HepG2 (cell line): ENCODE data around the gene PPP1R9B. TPM values are rescaled to one million over a fixed set of nuclear protein-coding genes. Genes with fewer than 3 reads are reported as not detected.

ENCODE experiments used
- ATAC-seq: fragments of 200-7000 bp; cut with Tn5 transposase; 3 replicates; pipeline ENCODE4 v1.9.1; 2020; ENCODE audit warnings: mild to moderate bottlenecking, moderate library complexity
- BruUV-seq: library from RNA; stranded (reverse); fragments of 400-500 nt; replicated peaks from 2 replicates; lab custom pipeline; 2021; lab: Mats Ljungman, UMichigan
- CTCF ChIA-PET: fragments of 300-600 bp; formaldehyde crosslinking; extraction: SDS; loops from one replicate; lab custom pipeline; 2021; ENCODE audit warnings: low total read pairs, inconsistent platforms, low intra/inter-chr PET ratio; lab: Yijun Ruan, JAX
- POLR2A ChIA-PET: fragments of 350-600 bp; sonication (Branson Sonifier 250); formaldehyde crosslinking; loops from one replicate; lab custom pipeline; 2020; ENCODE audit warnings: antibody characterized with exemption, inconsistent platforms; lab: Yijun Ruan, JAX
- DNase-seq: peaks from one replicate; pipeline ENCODE4 v3.0.0-alpha.2; 2015; ENCODE audit warnings: low spot score
- FAIRE-seq: peaks from 3 replicates; lab custom pipeline; 2011; peaks lifted over from hg19 to GRCh38; lab: Jason Lieb, UNC
- H2AFZ ChIP-seq: one replicate; pipeline ENCODE4 v1.6.1; 2011; ENCODE audit warnings: low read length, inconsistent platforms
- H3K27ac ChIP-seq: fragments of 300-600 bp; 3 replicates; pipeline ENCODE4 v1.8.0; 2011; ENCODE audit warnings: mixed run types, mild to moderate bottlenecking, mixed read lengths, low read length, inconsistent platforms; ENCODE audit not compliant: insufficient read depth; ENCODE audit errors: extremely low read length
- H3K27me3 ChIP-seq, 2 experiments: fragments of 200-600 bp in 1 of 2; 2 replicates in 1 of 2; 3 replicates in 1 of 2; pipeline versions ENCODE4 v1.6.0 to v1.8.0; 2011; ENCODE audit warnings: low read length in 2 of 2, mild to moderate bottlenecking in 2 of 2, moderate library complexity in 2 of 2, inconsistent platforms in 1 of 2; ENCODE audit not compliant: insufficient read depth in 2 of 2, control insufficient read depth in 1 of 2
- H3K36me3 ChIP-seq, 2 experiments: fragments of 200-600 bp in 1 of 2; replicated peaks in 1 of 2; 2 replicates in 1 of 2; 3 replicates in 1 of 2; pipeline versions ENCODE4 v1.5.1 to v1.8.0; 2011; ENCODE audit warnings: low read length in 2 of 2, inconsistent platforms in 1 of 2; ENCODE audit not compliant: insufficient read depth in 2 of 2, control insufficient read depth in 1 of 2
- H3K4me1 ChIP-seq: 2 replicates; pipeline ENCODE4 v1.5.1; 2012; ENCODE audit warnings: low read length, inconsistent platforms; ENCODE audit not compliant: insufficient read depth
- H3K4me2 ChIP-seq: 2 replicates; pipeline ENCODE4 v1.6.0; 2011; ENCODE audit warnings: low read depth, low read length, inconsistent platforms
- H3K4me3 ChIP-seq, 3 experiments: fragments of 200-600 bp in 1 of 3; sonication (generic), shearing (Covaris generic) in 1 of 3; replicated peaks in 1 of 3; 2 replicates each; pipeline ENCODE4 v1.5.1; 2011 to 2016; ENCODE audit warnings: low read length in 3 of 3, inconsistent platforms in 2 of 3, low read depth in 2 of 3, mild to moderate bottlenecking in 2 of 3, control low read depth in 1 of 3, mixed read lengths in 1 of 3; ENCODE audit not compliant: insufficient read depth in 1 of 3
- H3K79me2 ChIP-seq: one replicate; pipeline ENCODE4 v1.6.1; 2011; ENCODE audit warnings: low read length, inconsistent platforms; ENCODE audit not compliant: insufficient read depth
- H3K9ac ChIP-seq: 2 replicates; pipeline ENCODE4 v1.6.0; 2011; ENCODE audit warnings: mild to moderate bottlenecking, low read depth, low read length, inconsistent platforms; ENCODE audit not compliant: insufficient read depth
- H3K9me3 ChIP-seq: 2 replicates; pipeline ENCODE4 v1.5.1; 2012; ENCODE audit warnings: mild to moderate bottlenecking, low read length
- H4K20me1 ChIP-seq: 2 replicates; pipeline ENCODE4 v1.6.0; 2011; ENCODE audit warnings: inconsistent platforms, mild to moderate bottlenecking, low read length, moderate library complexity; ENCODE audit not compliant: insufficient read depth
- AKAP8 ChIP-seq: sonication (generic); formaldehyde crosslinking; IDR thresholded peaks from 2 replicates; pipeline ENCODE4 v1.5.1; 2020; ENCODE audit warnings: mild to moderate bottlenecking, missing genetic modification reagents
- ATM ChIP-seq: fragments of 450-650 bp; IDR thresholded peaks from 2 replicates; pipeline ENCODE4 v1.7.1; 2017; ENCODE audit warnings: mild to moderate bottlenecking, borderline replicate concordance
- ERF ChIP-seq: IDR thresholded peaks from 2 replicates; pipeline ENCODE4 v1.6.1; 2018; ENCODE audit warnings: missing biosample characterization, missing genetic modification reagents
- HES4 ChIP-seq: sonication (generic); formaldehyde crosslinking; IDR thresholded peaks from 2 replicates; pipeline ENCODE4 v1.9.0; 2021; ENCODE audit warnings: mild to moderate bottlenecking, missing genetic modification reagents, borderline replicate concordance
- JUND ChIP-seq: sonication (generic); formaldehyde crosslinking; IDR thresholded peaks from 2 replicates; pipeline ENCODE4 v1.8.0; 2022; ENCODE audit warnings: mild to moderate bottlenecking, missing genetic modification reagents
- SP1 ChIP-seq, 2 experiments: fragments of 450-650 bp in 1 of 2; sonication (generic) in 1 of 2; formaldehyde crosslinking in 1 of 2; IDR thresholded peaks; 2 replicates each; pipeline versions ENCODE4 v1.4.0 to v1.6.1; 2016 to 2020; ENCODE audit warnings: missing genetic modification reagents in 1 of 2
- SP2 ChIP-seq: sonication (generic); formaldehyde crosslinking; IDR thresholded peaks from 2 replicates; pipeline ENCODE4 v1.5.1; 2020; ENCODE audit warnings: mild to moderate bottlenecking, missing genetic modification reagents
- U2AF2 ChIP-seq: fragments of 200-400 bp; formaldehyde crosslinking; IDR thresholded peaks from 2 replicates; pipeline ENCODE4 v1.6.1; 2017; ENCODE audit warnings: low read depth, mild to moderate bottlenecking, low read length
- ZFP36L1 ChIP-seq: sonication (generic); formaldehyde crosslinking; IDR thresholded peaks from 2 replicates; pipeline ENCODE4 v1.8.0; 2022; ENCODE audit warnings: mild to moderate bottlenecking, missing genetic modification reagents, moderate library complexity
- ZKSCAN1 ChIP-seq: fragments of 150-350 bp; IDR thresholded peaks from 2 replicates; pipeline ENCODE4 v1.6.1; 2014; ENCODE audit warnings: low read length
- ZNF878 ChIP-seq: sonication (generic); formaldehyde crosslinking; IDR thresholded peaks from 2 replicates; pipeline ENCODE4 v1.8.1; 2023; ENCODE audit warnings: mild to moderate bottlenecking, missing genetic modification reagents, moderate library complexity
- WGBS: methylation state at CpG from one replicate; pipeline ENCODE4 v1.1.6; 2017; ENCODE audit warnings: low lambda C conversion rate; 5-methylcytosine and 5-hydroxymethylcytosine counted together
- in situ Hi-C: cut with HindIII; loops from 2 replicates; pipeline ENCODE4 v1.10.0; 2017; ENCODE audit warnings: low pct_unique_long_range_greater_than_20kb; ENCODE audit not compliant: extremely low pct_ligation_motif_present
- intact Hi-C: fragments of 100-400 bp; cut with micrococcal nuclease; formaldehyde crosslinking; loops from one replicate; pipeline ENCODE4 v1.10.0; 2022; ENCODE audit not compliant: unreplicated experiment
- polyA plus RNA-seq, 8 experiments: library from polyadenylated mRNA; depleted of rRNA in 3 of 8; stranded (reverse) in 7 of 8; unstranded in 1 of 8; fragments of >200 nt; fragmentation: Illumina TruSeq in 4 of 8; extraction: Trizol in 4 of 8; gene quantifications; 2 replicates each; pipeline versions ENCODE4 v1.2.1 to v1.2.3, GENCODE V29; 2011 to 2016; ENCODE audit warnings: low read depth in 4 of 8, missing spikeins in 1 of 8, mixed read lengths in 1 of 8; ENCODE audit not compliant: insufficient read depth in 1 of 8
- total RNA-seq, 5 experiments: library from RNA; depleted of rRNA; stranded (reverse); fragments of >200 nt; fragmentation: Illumina TruSeq; extraction: Trizol; gene quantifications; 2 replicates each; pipeline ENCODE4 v1.2.3, GENCODE V29; 2016; ENCODE audit warnings: low read depth in 1 of 5
- TF ChIP-seq, protein P1 (sequence below): sonication (generic); formaldehyde crosslinking; IDR thresholded peaks from 2 replicates; pipeline ENCODE4 v1.9.0; 2021; ENCODE audit warnings: missing genetic modification reagents, mild to moderate bottlenecking, borderline replicate concordance
- TF ChIP-seq, protein P2 (sequence below): IDR thresholded peaks from 2 replicates; pipeline ENCODE4 v1.6.1; 2016; ENCODE audit warnings: low read depth, borderline replicate concordance
- TF ChIP-seq, protein P3 (sequence below): sonication (generic); formaldehyde crosslinking; IDR thresholded peaks from 2 replicates; pipeline ENCODE4 v1.8.1; 2023; ENCODE audit warnings: missing genetic modification reagents, mild to moderate bottlenecking, borderline replicate concordance
- TF ChIP-seq, protein P4 (sequence below): sonication (generic); formaldehyde crosslinking; IDR thresholded peaks from 2 replicates; pipeline ENCODE4 v1.4.0; 2020; ENCODE audit warnings: missing genetic modification reagents, borderline replicate concordance
- TF ChIP-seq, protein P5 (sequence below): sonication (generic); formaldehyde crosslinking; IDR thresholded peaks from 2 replicates; pipeline ENCODE4 v1.4.0; 2020; ENCODE audit warnings: mild to moderate bottlenecking, missing genetic modification reagents, borderline replicate concordance

PPP1R9B gene
- total and polyA plus RNA-seq, 2 of the 13 experiments (the other 11 are each of a cell fraction or from before 2014, with no cell fraction given): 9.4 to 15.8 TPM

DNA sequence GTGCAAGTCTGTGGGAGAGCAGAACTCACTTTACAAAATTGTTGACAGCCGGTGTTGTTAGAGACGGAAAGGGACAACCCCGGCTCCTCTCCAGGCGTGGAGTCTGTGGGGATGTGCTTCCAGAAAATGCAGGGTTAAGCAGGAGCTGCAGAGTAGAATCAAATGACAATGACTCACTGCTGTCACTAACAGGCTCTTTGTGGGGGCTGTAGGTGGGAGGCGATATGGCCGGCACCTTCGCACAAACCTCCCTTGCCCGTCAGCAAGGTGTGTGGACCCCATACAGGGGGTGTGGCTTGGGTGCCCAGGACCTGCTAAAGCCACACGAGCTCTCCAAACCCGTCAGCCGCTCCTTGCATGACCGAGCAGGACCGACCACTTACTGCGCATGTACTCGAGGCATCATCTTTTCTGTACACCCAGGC lies 49.5 kb downstream of the PPP1R9B start:
- H2AFZ ChIP-seq: no peak overlapping the region
- H4K20me1 ChIP-seq: no peaks in the 10 kb centered on the region
- peaks cover 1% of the 10 kb centered on the region for H3K79me2 ChIP-seq
- in situ Hi-C loops (no loop called here), intact Hi-C loops (no loop called here)
- DNase-seq (no peak), ATAC-seq (no peak), FAIRE-seq (no peak)
- peak overlapping the region; percentile 68 for H3K27ac ChIP-seq
- peaks cover 47% of the 10 kb centered on the region for H3K4me1 ChIP-seq
- peak overlapping the region; percentile 63 for H3K4me2 ChIP-seq
- WGBS: 69% methylated on average over 13 of the region's 15 CpGs
- BruUV-seq: no TSS peak
- no peaks in the 10 kb centered on the region for H3K9me3 ChIP-seq
- ChIA-PET POLR2A (interaction anchor here (1.9 to 2.9 kb wide), 2 partner anchors 12 to 47 kb away, joined by 10 to 32 read pairs; no protein-coding TSS in a partner anchor), CTCF (no interaction called here)
- peak overlapping the region; percentile 35; the same call in 1 of the 2 replicates for H3K9ac ChIP-seq
- peak overlapping the region in 2 of 3 experiments; percentile 27 to 49; a peak in 2 of 6 replicates for H3K4me3 ChIP-seq
- H3K36me3 ChIP-seq: peaks cover 0 to 4% of the 10 kb centered on the region in 2 experiments; a peak in 1 of 5 replicates
- H3K27me3 ChIP-seq: no peaks in the 10 kb centered on the region
- TF ChIP-seq, protein P1, sequence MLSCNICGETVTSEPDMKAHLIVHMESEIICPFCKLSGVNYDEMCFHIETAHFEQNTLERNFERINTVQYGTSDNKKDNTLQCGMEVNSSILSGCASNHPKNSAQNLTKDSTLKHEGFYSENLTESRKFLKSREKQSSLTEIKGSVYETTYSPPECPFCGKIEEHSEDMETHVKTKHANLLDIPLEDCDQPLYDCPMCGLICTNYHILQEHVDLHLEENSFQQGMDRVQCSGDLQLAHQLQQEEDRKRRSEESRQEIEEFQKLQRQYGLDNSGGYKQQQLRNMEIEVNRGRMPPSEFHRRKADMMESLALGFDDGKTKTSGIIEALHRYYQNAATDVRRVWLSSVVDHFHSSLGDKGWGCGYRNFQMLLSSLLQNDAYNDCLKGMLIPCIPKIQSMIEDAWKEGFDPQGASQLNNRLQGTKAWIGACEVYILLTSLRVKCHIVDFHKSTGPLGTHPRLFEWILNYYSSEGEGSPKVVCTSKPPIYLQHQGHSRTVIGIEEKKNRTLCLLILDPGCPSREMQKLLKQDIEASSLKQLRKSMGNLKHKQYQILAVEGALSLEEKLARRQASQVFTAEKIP (CRISPR knock-in tag): no peak
- TF ChIP-seq, protein P2, sequence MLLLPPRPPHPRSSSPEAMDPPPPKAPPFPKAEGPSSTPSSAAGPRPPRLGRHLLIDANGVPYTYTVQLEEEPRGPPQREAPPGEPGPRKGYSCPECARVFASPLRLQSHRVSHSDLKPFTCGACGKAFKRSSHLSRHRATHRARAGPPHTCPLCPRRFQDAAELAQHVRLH (CRISPR knock-in tag): no peak
- TF ChIP-seq, protein P3, sequence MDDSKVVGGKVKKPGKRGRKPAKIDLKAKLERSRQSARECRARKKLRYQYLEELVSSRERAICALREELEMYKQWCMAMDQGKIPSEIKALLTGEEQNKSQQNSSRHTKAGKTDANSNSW: no peak
- TF ChIP-seq, protein P4, sequence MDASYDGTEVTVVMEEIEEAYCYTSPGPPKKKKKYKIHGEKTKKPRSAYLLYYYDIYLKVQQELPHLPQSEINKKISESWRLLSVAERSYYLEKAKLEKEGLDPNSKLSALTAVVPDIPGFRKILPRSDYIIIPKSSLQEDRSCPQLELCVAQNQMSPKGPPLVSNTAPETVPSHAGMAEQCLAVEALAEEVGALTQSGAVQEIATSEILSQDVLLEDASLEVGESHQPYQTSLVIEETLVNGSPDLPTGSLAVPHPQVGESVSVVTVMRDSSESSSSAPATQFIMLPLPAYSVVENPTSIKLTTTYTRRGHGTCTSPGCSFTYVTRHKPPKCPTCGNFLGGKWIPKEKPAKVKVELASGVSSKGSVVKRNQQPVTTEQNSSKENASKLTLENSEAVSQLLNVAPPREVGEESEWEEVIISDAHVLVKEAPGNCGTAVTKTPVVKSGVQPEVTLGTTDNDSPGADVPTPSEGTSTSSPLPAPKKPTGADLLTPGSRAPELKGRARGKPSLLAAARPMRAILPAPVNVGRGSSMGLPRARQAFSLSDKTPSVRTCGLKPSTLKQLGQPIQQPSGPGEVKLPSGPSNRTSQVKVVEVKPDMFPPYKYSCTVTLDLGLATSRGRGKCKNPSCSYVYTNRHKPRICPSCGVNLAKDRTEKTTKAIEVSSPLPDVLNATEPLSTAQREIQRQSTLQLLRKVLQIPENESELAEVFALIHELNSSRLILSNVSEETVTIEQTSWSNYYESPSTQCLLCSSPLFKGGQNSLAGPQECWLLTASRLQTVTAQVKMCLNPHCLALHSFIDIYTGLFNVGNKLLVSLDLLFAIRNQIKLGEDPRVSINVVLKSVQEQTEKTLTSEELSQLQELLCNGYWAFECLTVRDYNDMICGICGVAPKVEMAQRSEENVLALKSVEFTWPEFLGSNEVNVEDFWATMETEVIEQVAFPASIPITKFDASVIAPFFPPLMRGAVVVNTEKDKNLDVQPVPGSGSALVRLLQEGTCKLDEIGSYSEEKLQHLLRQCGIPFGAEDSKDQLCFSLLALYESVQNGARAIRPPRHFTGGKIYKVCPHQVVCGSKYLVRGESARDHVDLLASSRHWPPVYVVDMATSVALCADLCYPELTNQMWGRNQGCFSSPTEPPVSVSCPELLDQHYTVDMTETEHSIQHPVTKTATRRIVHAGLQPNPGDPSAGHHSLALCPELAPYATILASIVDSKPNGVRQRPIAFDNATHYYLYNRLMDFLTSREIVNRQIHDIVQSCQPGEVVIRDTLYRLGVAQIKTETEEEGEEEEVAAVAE: no peak
- TF ChIP-seq HES4 (CRISPR knock-in tag) (no peak), SP2 (0 out of 2 replicates have a peak, but pooled peaks have one; percentile 33), JUND (CRISPR knock-in tag) (no peak; the same call in 1 of the 2 replicates), SP1 (IDR thresholded peaks at IDR 0.05) (no peak), SP1 (CRISPR knock-in tag; IDR thresholded peaks at IDR 0.05) (no peak), U2AF2 (no peak), ZKSCAN1 (no peak), AKAP8 (0 out of 2 replicates have a peak, but pooled peaks have one; percentile 8), ZFP36L1 (CRISPR knock-in tag) (no peak), ERF (0 out of 2 replicates have a peak, but pooled peaks have one; percentile 7), ATM (no peak), ZNF878 (CRISPR knock-in tag) (no peak)
- TF ChIP-seq, protein P5, sequence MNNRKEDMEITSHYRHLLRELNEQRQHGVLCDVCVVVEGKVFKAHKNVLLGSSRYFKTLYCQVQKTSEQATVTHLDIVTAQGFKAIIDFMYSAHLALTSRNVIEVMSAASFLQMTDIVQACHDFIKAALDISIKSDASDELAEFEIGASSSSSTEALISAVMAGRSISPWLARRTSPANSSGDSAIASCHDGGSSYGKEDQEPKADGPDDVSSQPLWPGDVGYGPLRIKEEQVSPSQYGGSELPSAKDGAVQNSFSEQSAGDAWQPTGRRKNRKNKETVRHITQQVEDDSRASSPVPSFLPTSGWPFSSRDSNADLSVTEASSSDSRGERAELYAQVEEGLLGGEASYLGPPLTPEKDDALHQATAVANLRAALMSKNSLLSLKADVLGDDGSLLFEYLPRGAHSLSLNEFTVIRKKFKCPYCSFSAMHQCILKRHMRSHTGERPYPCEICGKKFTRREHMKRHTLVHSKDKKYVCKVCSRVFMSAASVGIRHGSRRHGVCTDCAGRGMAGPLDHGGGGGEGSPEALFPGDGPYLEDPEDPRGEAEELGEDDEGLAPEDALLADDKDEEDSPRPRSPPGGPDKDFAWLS: no peak
